COLO668 (cell line): ENCODE measurements around the gene WSB2.

Source experiments
- DNase-seq: peaks from one replicate; lab custom pipeline; 2025; ENCODE audit not compliant: unreplicated experiment; lab: John Stamatoyannopoulos, UW

The WSB2 gene

GRCh38 chr12:118061873-118062843, 1.2 kb upstream of the WSB2 start:
- peak; percentile 26 for DNase-seq

GRCh38 chr12:118060301-118061010, 523 bp downstream of the WSB2 start:
- peak; percentile 67 for DNase-seq

- DNase-seq, result no peak
Observed at GRCh38 chr12:118059341-118060191, 1.4 kb downstream of the WSB2 start.

GRCh38 chr12:118058881-118059280, 2.1 kb downstream of the WSB2 start:
- DNase-seq, result no peak

- no peak for DNase-seq
Observed at GRCh38 chr12:118058227-118058626, 2.8 kb downstream of the WSB2 start.

GRCh38 chr12:118055865-118056773, 4.9 kb downstream of the WSB2 start:
- DNase-seq, result peak; percentile 45

- DNase-seq, result peak; percentile 60
Observed at GRCh38 chr12:118055144-118055557, 5.8 kb downstream of the WSB2 start.

GRCh38 chr12:118053071-118053985, 7.7 kb downstream of the WSB2 start:
- DNase-seq, result no peak

GRCh38 chr12:118052324-118053070, 8.5 kb downstream of the WSB2 start:
- peak; percentile 65 for DNase-seq

- DNase-seq, result no peak
Observed at GRCh38 chr12:118050972-118051910, 9.7 kb downstream of the WSB2 start.

GRCh38 chr12:118046430-118046829, 14.5 kb downstream of the WSB2 start:
- no peak for DNase-seq

- no peak for DNase-seq
Observed at GRCh38 chr12:118044577-118044976, 16.4 kb downstream of the WSB2 start.

GRCh38 chr12:118044075-118044474, 16.9 kb downstream of the WSB2 start:
- DNase-seq, result no peak

GRCh38 chr12:118042091-118042490, 18.9 kb downstream of the WSB2 start:
- no peak for DNase-seq

- peak; percentile 42 for DNase-seq
Observed at GRCh38 chr12:118038137-118038536, 22.8 kb downstream of the WSB2 start.

GRCh38 chr12:118036672-118037411, 24.1 kb downstream of the WSB2 start:
- DNase-seq, result no peak
